IPS DF 4.7 (cell line): Measurements from ENCODE around the gene GLCE.

Experiments used
- DNase-seq: peaks from one replicate; pipeline ENCODE4 v3.0.0-alpha.2; 2013; ENCODE audit warnings: low spot score; ENCODE audit errors: extremely low read depth

Gene GLCE

DNA sequence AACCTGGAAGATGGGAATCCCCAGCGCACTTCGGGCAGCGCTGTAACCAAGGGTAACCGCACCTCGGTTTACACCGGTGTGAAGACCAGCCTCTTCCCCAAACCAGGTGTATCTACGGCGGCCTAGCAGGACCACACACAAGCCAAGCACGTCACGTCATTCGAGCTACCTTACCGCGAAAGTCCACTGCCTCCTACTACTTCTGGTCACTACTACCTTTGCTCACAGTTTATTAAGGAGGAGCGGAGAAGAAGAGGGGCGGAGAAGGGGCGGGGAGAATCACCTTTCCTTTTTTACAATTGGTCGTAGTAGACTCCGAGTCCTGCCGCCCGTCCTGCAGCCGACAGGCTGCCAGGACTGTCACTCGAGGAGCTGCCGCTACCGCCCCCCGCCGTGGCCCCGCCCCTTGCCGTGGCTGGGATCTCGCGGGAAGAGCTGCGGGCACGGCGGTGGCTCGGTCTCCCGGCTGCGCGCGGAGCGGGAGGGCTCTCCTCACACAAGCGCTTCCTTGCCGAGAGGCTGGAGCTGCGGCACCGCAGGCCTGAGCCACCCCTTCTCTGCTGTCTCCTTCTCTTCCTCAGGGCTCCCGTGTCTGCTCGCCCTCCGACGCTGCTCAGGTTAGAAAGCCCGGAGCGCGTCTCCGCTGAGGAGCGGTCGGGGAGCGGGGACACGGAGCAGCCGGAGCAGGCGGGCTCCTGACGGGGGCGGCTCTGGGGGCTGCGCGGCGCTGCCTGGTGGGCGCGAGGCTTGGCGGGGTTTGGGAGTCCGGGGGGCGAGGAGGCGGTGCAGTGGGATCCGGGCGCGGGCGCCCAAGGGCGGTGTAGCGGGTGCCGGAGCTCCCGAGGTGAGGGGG is at the start of gene GLCE:
GLCE (plus strand) TSS at position 495 of the 853 bp plus-strand sequence. CDS start 95,172 bp downstream, outside the sequence.
- DNase-seq, result peak; percentile 81

GRCh38 chr15:69114331-69114928 is 46.0 kb upstream of the GLCE start:
- DNase-seq, result no peak

- DNase-seq, result no peak
Observed at GRCh38 chr15:69115031-69115430, 45.4 kb upstream of the GLCE start.

DNA sequence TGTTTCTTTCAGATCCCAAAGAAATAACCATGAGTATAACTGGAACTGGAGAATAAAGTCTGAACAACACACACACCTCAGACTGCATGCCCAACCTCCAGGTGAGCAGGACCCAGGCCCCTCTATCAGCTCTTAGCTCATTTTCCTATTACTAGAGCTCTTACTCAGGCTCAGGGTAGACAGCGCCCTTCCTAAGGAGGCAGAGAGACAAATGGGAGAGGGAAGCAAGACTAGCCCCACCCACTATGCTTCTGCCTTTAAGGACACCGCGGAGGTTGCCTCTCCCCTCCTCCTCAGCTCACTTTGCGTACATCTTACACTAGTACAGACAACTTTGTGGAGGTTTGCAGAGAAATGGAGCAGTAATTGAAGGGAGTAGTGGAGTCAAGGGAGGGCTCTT is 44.0 kb upstream of the GLCE start:
- no peak for DNase-seq

GRCh38 chr15:69117431-69117871 is 43.0 kb upstream of the GLCE start:
- DNase-seq, result no peak

- DNase-seq, result no peak
Observed at GRCh38 chr15:69118089-69118488, 42.3 kb upstream of the GLCE start.

- DNase-seq, result no peak
Observed at GRCh38 chr15:69119001-69119400, 41.4 kb upstream of the GLCE start.

GRCh38 chr15:69119683-69120395 is 40.6 kb upstream of the GLCE start:
- DNase-seq, result no peak

- DNase-seq, result no peak
Observed at GRCh38 chr15:69120732-69121131, 39.7 kb upstream of the GLCE start.

- no peak for DNase-seq
Observed at GRCh38 chr15:69121198-69121828, 39.1 kb upstream of the GLCE start.

- no peak for DNase-seq
Observed at GRCh38 chr15:69125236-69125635, 35.2 kb upstream of the GLCE start.

DNA sequence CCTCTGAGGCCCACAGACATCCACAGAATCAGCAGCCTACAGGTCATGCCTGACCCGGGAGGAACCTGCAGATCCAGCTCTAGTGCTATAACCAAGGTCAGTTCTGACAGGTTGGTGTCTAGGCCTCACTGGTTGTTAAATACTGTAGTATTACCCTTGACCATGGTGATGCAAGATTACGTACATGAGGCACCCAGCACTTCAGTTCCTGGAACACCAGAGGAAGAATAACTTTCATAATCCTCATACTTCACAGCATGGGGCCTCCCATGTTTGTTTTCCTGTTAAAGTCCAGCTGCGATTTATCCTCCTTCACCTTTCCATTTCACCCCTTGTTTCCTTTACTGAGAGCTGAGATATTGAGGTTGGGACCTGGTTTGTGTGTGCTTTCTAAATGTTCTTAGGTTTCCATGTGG is 34.4 kb upstream of the GLCE start:
- no peak for DNase-seq

- DNase-seq, result no peak
Observed at GRCh38 chr15:69127306-69127705, 33.1 kb upstream of the GLCE start.

- DNase-seq, result no peak
Observed at GRCh38 chr15:69128667-69129311, 31.6 kb upstream of the GLCE start.

DNA sequence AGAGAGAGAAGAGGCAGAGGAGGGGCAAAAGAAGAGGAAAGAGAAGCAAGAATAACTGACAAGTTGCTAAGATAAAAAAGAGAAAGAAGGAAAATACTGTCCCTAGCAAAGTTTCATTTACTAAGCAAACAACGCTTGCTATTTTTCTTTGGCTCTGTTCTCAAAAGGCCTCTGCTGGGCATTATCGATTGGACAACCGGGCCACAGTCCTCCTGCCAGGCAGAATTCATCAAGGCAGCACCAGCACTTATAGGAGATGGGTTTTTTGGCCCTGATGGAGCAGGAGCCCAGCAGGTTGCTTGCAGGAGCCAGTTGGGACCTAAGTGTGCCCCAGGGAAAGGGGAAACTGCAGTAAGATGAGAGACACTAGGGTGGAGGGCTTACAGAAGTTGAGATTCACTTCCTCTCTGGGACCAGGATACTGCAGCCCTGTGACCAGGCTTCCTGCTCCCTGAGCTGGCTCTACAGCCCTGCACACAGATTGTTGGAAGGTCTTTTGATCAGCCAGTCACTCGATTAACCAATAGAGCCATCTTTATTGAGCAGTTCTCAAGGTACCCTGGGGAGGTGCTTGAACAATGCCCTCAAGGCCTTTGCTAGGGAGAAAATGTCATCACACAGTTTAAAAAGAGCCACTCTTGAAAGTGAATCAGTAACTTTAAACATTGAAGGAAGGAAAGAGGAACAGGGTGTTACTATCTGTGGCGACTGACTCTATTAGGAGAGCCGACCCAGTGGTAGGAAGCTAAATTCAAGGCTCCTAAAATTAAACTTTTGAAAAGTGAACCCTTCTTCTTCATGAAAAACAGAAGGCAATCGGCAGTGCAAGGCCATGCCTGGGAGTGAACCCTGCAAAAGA is 28.8 kb upstream of the GLCE start:
- no peak for DNase-seq

- DNase-seq, result no peak
Observed at GRCh38 chr15:69132430-69132829, 28.0 kb upstream of the GLCE start.

DNA sequence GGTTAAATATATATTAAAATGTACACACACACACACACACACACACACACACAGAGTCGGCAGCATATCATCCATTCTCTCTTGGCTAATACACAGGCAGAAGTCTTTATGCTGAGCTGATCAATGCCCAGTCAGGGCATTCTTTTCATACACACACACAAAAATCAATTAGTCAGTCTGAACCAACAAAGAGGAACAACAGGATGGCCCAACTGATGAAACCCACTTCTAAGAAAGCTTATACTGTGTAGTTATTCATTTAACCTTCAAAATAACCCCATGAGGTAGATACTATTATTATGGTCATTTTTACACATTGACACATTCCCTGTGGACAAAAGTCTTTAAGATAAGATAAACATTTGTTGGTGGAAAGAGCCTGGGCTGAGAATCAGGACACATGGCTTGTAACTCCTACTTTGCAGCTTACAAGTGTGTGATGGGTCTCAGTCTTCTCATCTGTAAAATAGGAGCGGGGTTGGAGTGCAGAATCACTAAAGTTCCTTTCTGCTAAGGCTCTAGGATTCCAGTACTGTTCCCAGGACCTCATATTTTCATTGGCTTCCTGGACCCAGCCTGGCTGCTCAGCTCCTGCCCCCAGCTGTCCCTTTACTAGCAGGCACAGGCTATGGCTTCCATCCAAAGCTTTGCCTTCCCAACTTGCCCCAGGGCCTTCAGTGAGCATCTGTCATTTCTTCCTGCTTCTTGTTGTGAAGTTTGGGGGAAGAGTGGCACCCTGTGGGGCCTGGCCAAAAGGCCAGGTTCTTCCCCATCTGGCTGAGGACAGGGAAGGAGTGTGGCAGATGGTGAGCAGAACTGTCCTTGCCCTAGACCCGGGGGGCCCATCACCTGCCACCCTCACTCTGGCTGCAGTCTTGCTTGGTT is 27.2 kb upstream of the GLCE start:
- DNase-seq, result no peak

DNA sequence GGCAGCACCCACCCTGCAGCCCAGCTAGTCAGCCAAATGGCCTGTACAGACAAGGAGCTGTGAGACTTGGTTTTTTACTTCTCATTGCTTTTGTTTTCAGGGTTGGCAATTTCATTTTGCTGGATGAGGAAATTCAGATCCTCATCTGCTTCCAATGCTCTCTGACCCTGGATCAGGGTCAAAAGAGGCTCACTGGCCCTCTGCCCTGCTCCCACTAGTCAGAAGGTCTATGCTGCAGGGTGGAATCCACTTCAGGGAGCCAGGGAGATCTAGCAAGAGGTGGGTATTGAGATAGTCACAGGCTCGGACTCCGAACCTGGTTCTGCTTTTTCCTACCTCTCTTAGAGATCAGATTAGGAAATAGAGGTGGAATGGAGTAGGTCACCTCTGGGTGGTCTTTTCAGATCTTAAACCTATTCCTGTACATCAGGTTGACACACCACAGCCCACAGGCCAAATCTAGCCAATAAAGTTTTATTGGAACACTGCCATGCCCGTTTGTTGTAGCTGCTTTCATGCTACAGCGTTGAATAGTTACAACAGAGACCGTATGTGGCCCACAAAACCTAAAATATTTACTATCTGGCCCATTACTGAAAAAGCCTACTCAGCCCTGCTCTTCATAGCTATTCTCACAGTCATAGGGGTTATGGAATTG is 26.4 kb upstream of the GLCE start:
- no peak for DNase-seq

- DNase-seq, result no peak
Observed at GRCh38 chr15:69134791-69135190, 25.6 kb upstream of the GLCE start.
